A549 (cell line): ENCODE results near the gene PI4KA. TPM values are rescaled to one million over a fixed set of nuclear protein-coding genes. Genes with fewer than 3 reads are reported as not detected.
"Not testable (repeated sequence)": the region's sequence is repeated elsewhere in the genome, so short reads cannot be mapped to it uniquely, and the experiment has no call there.

ENCODE experiments used
- ATAC-seq, 2 experiments: fragments of 200-7000 bp in 1 of 2; fragments of >200 bp in 1 of 2; cut with Nextera tagmentation in 1 of 2; cut with Tn5 transposase in 1 of 2; 3 replicates each; pipeline versions ENCODE4 v1.8.0 to v1.9.1; 2018 to 2020; ENCODE audit warnings: mild to moderate bottlenecking in 1 of 2, moderate library complexity in 1 of 2
- CTCF ChIA-PET: fragments of 300-600 bp; sonication (Branson Sonifier 250); formaldehyde crosslinking; extraction: SDS; loops from one replicate; lab custom pipeline; 2021; ENCODE audit warnings: antibody characterized with exemption, inconsistent platforms; lab: Yijun Ruan, JAX
- POLR2A ChIA-PET: fragments of 350-600 bp; formaldehyde crosslinking; extraction: SDS; loops from one replicate; lab custom pipeline; 2021; ENCODE audit warnings: antibody characterized with exemption, inconsistent platforms; lab: Yijun Ruan, JAX
- DNase-seq, 2 experiments: peaks; one replicate each; pipeline versions ENCODE4 v3.0.0 to v3.0.0-alpha.2; 2011 to 2016; ENCODE audit warnings: low read depth in 1 of 2, low spot score in 1 of 2
- FAIRE-seq: peaks from 2 replicates; lab custom pipeline; 2011; peaks lifted over from hg19 to GRCh38; lab: Jason Lieb, UNC
- H3K27ac ChIP-seq, 2 experiments: fragments of >200 bp; sonication (Bioruptor Twin); formaldehyde crosslinking; 3 replicates each; pipeline ENCODE4 v1.5.1; 2016 to 2017
- H3K4me1 ChIP-seq: fragments of >200 bp; sonication (Bioruptor Twin); formaldehyde crosslinking; 3 replicates; pipeline ENCODE4 v1.6.1; 2016
- H3K4me2 ChIP-seq: fragments of >200 bp; sonication (Bioruptor Twin); formaldehyde crosslinking; 3 replicates; pipeline ENCODE4 v1.6.1; 2016
- H3K4me3 ChIP-seq: fragments of >200 bp; sonication (Bioruptor Twin); formaldehyde crosslinking; 3 replicates; pipeline ENCODE4 v1.5.1; 2016
- H3K9me3 ChIP-seq: fragments of >200 bp; sonication (Bioruptor Twin); formaldehyde crosslinking; 3 replicates; pipeline ENCODE4 v1.6.1; 2016
- CHD4 ChIP-seq: fragments of 200-600 bp; sonication (generic); IDR thresholded peaks from 2 replicates; pipeline ENCODE4 v1.6.1; 2016; ENCODE audit warnings: antibody characterized with exemption, mild to moderate bottlenecking, borderline replicate concordance
- EHF ChIP-seq: fragments of 250-450 bp; sonication (Bioruptor Pico); IDR thresholded peaks from 2 replicates; pipeline ENCODE4 v1.5.0; 2020; ENCODE audit warnings: mild to moderate bottlenecking
- EHMT2 ChIP-seq: fragments of 200-600 bp; sonication (generic); IDR thresholded peaks from 2 replicates; pipeline ENCODE4 v1.6.1; 2016; ENCODE audit warnings: antibody characterized with exemption, low read depth, mild to moderate bottlenecking, moderate library complexity
- FOSB ChIP-seq: fragments of 250-450 bp; sonication (Bioruptor Pico); IDR thresholded peaks from 2 replicates; pipeline ENCODE4 v1.5.0; 2020; ENCODE audit warnings: mild to moderate bottlenecking, moderate library complexity
- FOSL2 ChIP-seq, 2 experiments: fragments of 450-650 bp in 1 of 2; fragments of >200 bp in 1 of 2; sonication (Bioruptor Twin) in 1 of 2; formaldehyde crosslinking; IDR thresholded peaks; 2 replicates each; pipeline versions ENCODE4 v1.5.0 to v1.6.1; 2016 to 2020; ENCODE audit warnings: mild to moderate bottlenecking in 1 of 2, moderate library complexity in 1 of 2
- HOXB13 ChIP-seq: fragments of 250-450 bp; sonication (Bioruptor Pico); IDR thresholded peaks from 2 replicates; pipeline ENCODE4 v1.5.0; 2020; ENCODE audit warnings: low read depth, mild to moderate bottlenecking, moderate library complexity
- KDM1A ChIP-seq: fragments of 200-600 bp; sonication (generic); IDR thresholded peaks from 2 replicates; pipeline ENCODE4 v1.6.1; 2016; ENCODE audit warnings: low read depth, mild to moderate bottlenecking
- MAZ ChIP-seq: fragments of 150-350 bp; IDR thresholded peaks from 2 replicates; pipeline ENCODE4 v1.6.1; 2014; ENCODE audit warnings: antibody characterized with exemption, low read depth, low read length, borderline replicate concordance
- MYC ChIP-seq: IDR thresholded peaks from 2 replicates; pipeline ENCODE4 v1.6.1; 2012; ENCODE audit warnings: mild to moderate bottlenecking, inconsistent platforms, low read length, improper control_type of control experiment, borderline replicate concordance
- RCOR1 ChIP-seq: fragments of 150-350 bp; IDR thresholded peaks from 2 replicates; pipeline ENCODE4 v1.6.1; 2014; ENCODE audit warnings: antibody characterized with exemption, low read length, low read depth
- ZFP36 ChIP-seq: fragments of 450-650 bp; IDR thresholded peaks from 2 replicates; pipeline ENCODE4 v1.6.1; 2014; ENCODE audit warnings: borderline replicate concordance; ENCODE audit not compliant: partially characterized antibody
- ZNF302 ChIP-seq: fragments of 250-450 bp; sonication (Bioruptor Pico); IDR thresholded peaks from 2 replicates; pipeline ENCODE4 v1.9.0; 2021; ENCODE audit warnings: inconsistent platforms, mild to moderate bottlenecking, moderate library complexity
- WGBS: methylation state at CpG from one replicate; pipeline ENCODE4 v1.1.6; 2017; ENCODE audit errors: missing lambda C conversion rate; 5-methylcytosine and 5-hydroxymethylcytosine counted together
- polyA plus RNA-seq, 4 experiments: library from polyadenylated mRNA; depleted of rRNA in 3 of 4; stranded (reverse); fragments of >200 nt; fragmentation: RNase III in 1 of 4; extraction: RNeasy Plus Mini Kit Qiagen cat#74134 plus additional on column Dnase treatment in 1 of 4; gene quantifications; 2 replicates in 3 of 4; 3 replicates in 1 of 4; pipeline ENCODE4 v1.2.3, GENCODE V29; 2011 to 2017
- TF ChIP-seq, protein P1 (sequence below): IDR thresholded peaks from 2 replicates; pipeline ENCODE4 v1.6.1; 2012
- TF ChIP-seq, protein P2 (sequence below): fragments of >200 bp; sonication (Bioruptor Twin); formaldehyde crosslinking; IDR thresholded peaks from 3 replicates; pipeline ENCODE4 v1.6.1; 2016

Gene PI4KA
- polyA plus RNA-seq, 2 of the 4 experiments (the other 2 are of a cell fraction), result 14.4 to 21.3 TPM

DNA sequence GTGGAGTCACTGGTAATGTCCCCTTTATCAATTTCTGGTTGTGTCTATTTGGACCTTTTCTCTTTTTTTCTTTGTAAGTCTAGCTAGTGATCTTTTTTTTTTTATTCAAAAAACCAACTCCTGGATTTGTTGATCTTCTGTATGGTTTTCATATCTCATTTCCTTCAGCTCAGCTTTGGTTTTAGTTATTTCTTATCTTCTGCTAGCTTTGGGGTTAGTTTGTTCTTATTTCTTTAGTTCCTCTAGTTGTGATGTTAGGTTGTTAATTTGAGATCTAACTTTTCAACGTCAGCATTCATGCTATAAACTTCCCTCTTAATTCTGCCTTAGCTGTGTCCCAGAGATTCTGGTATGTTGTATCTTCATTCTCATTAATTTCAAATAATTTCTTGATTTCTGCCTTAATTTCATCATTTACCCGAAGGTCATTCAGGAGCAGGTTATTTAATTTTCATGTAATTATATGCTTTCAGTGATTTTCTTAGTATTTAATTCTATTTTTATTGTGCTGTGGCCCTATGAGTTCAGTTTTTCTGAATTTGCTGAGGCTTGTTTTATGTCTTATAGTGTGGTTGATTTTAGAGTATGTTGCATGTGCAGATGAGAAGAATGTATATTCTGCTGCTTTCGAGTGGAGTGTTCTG lies 29.0 kb downstream of the PI4KA start (continued):
- TF ChIP-seq CHD4 (no peak), FOSL2 (IDR thresholded peaks at IDR 0.05) (no peak), FOSL2 (CRISPR knock-in tag; IDR thresholded peaks at IDR 0.05) (no peak)

DNA sequence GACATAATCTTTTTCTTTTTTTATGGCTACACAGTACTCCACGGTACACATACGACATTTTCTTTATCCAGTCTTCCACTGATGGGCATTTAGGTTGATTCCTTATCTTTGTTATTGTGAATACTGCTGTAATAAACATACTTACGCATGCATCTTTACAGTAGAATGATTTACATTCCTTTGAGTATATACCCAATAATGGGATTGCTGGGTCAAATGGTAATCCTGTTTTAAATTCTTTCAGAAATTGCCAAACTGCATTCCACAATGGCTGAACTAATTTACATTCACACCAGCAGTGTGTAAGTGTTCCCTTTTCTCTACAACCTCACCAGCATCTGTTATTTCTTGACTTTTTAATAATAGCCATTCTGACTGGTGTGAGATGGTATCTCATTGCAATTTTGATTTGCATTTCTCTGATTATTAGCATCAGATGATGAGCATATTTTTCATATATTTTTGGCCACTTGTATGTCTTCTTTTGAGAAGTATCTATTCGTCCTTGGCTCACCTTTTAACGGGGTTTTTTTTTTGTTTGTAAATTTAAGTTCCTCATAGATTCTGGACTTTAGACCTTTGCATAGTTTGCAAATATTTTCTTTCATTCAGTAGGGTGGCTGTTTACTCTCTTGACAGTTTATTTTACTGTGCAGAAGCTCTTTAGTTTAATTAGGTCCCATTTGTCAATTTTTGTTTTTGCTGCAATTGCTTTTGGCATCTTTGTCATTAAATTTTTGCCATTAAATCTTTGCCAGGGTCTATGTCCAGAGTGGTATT lies 32.0 kb downstream of the PI4KA start:
- POLR2A ChIA-PET, CTCF ChIA-PET, H3K9me3 ChIP-seq, H3K4me3 ChIP-seq, FAIRE-seq, H3K4me1 ChIP-seq, H3K27ac ChIP-seq, ATAC-seq, DNase-seq, H3K4me2 ChIP-seq: not testable (repeated sequence)
- WGBS, result 83% methylated on average over 5 of the region's 5 CpGs

DNA sequence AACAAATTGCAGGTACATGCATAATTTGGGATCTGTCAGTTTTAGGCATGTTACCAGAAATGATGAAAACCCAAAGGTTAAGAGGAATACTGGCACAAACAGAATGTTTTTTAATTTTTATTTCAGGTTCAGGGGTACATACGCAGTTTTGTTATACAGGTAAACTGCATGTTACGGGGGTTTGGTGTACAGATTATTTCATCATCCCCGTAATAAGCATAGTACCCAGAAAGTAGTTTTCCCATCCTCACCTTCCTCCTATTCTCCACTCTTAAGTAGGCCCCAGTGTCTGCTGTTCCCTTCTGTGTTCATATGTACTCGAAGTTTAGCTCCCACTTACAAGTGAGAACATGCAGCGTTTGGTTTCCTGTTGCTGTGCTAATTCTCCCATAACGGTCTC lies 33.0 kb downstream of the PI4KA start:
- WGBS, result 94% methylated on average over 6 of the region's 6 CpGs
- no peak overlapping the region for H3K27ac ChIP-seq
- DNase-seq, result no peak

DNA sequence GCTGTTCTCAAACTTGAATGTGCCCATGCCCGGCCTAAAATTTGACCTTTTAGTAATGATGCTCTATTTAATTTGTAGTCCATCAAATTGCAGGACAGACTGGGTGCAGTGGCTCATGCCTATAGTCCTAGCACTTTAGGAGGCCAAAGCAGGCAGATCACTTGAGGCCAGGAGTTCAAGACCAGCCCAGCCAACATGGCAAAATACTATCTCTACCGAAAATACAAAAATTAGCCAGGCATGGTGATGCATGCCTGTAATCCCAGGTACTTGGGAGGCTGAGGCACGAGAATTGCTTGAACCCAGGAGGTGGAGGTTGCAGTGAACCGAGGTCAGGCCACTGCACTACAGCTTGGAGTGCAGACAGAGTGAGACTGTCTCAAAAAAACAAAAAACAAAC lies 33.4 kb downstream of the PI4KA start:
- WGBS, result 88% methylated on average over 4 of the region's 4 CpGs
- DNase-seq, H3K9me3 ChIP-seq, H3K27ac ChIP-seq, ATAC-seq, H3K4me2 ChIP-seq, H3K4me1 ChIP-seq, FAIRE-seq, H3K4me3 ChIP-seq, POLR2A ChIA-PET: not testable (repeated sequence)
- CTCF ChIA-PET, result interaction anchor here (0.6 kb wide), 1 partner anchor 214 kb away, joined by 3 read pairs; no protein-coding TSS in a partner anchor

More for the DNA sequence above, 33.0 kb downstream of the PI4KA start:
- FAIRE-seq (no peak), ATAC-seq (no peak)
- TF ChIP-seq MYC (no peak), EHF (no peak), ZNF302 (CRISPR knock-in tag) (no peak), EHMT2 (no peak), KDM1A (no peak), ZFP36 (no peak), HOXB13 (CRISPR knock-in tag) (no peak), FOSB (CRISPR knock-in tag) (no peak), RCOR1 (no peak), MAZ (no peak)
- TF ChIP-seq, protein P1, sequence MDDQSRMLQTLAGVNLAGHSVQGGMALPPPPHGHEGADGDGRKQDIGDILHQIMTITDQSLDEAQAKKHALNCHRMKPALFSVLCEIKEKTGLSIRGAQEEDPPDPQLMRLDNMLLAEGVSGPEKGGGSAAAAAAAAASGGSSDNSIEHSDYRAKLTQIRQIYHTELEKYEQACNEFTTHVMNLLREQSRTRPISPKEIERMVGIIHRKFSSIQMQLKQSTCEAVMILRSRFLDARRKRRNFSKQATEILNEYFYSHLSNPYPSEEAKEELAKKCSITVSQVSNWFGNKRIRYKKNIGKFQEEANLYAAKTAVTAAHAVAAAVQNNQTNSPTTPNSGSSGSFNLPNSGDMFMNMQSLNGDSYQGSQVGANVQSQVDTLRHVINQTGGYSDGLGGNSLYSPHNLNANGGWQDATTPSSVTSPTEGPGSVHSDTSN, result no peak
- TF ChIP-seq, protein P2, sequence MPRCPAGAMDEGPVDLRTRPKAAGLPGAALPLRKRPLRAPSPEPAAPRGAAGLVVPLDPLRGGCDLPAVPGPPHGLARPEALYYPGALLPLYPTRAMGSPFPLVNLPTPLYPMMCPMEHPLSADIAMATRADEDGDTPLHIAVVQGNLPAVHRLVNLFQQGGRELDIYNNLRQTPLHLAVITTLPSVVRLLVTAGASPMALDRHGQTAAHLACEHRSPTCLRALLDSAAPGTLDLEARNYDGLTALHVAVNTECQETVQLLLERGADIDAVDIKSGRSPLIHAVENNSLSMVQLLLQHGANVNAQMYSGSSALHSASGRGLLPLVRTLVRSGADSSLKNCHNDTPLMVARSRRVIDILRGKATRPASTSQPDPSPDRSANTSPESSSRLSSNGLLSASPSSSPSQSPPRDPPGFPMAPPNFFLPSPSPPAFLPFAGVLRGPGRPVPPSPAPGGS, result no peak
- TF ChIP-seq, all 56 proteins: peak for 0
- POLR2A ChIA-PET, result no interaction called here
- no peak overlapping the region for H3K4me2 ChIP-seq
- no peaks in the 10 kb centered on the region for H3K4me1 ChIP-seq
- CTCF ChIA-PET, result no interaction called here
- H3K9me3 ChIP-seq, result no peaks in the 10 kb centered on the region
- H3K4me3 ChIP-seq, result no peak overlapping the region
